GM18858 (cell line): ENCODE measurements around the gene PRMT2.
"Not testable (repeated sequence)": the region's sequence is repeated elsewhere in the genome, so short reads cannot be mapped to it uniquely, and the experiment has no call there.

Source experiments
- ATAC-seq: cut with Tn5 transposase; IDR thresholded peaks from one replicate; pipeline ENCODE4 v1.9.1; 2021; ENCODE audit not compliant: unreplicated experiment

The PRMT2 gene

DNA sequence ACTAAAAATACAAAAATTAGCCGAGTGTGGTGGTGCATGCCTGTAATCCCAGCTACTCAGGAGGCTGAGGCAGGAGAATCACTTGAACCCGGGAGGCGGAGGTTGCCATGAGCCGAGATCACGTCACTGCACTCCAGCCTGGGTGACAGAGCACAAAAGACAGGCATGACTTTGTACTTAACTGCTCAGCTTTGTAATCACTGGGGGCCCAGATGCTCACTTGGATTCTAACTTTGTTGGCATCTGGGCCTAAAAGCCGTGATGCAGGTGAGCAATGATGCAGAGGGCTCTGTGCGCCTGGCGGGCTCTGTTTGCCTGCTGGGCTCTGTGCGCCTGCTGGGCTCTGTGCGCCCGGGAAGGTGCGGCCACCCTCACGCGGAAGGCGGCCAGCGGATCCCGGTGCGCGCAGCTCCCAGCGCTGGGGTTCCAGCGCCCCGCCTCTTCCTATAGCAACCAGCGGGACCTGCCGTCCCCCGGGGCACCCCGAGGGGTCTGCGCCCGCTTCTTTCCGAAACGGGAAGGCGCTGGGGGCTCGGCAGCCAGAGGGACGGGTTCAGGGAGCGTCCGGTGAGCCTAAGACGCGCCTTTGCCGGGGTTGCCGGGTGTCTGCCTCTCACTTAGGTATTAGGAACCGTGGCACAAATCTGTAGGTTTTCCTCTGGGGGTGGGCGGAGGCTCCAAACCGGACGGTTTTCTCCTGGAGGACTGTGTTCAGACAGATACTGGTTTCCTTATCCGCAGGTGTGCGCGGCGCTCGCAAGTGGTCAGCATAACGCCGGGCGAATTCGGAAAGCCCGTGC, 31.7 kb downstream of the PRMT2 start:
- no peak for ATAC-seq

GRCh38 chr21:46667741-46668380, 32.4 kb downstream of the PRMT2 start:
- no peak for ATAC-seq

GRCh38 chr21:46668381-46668780, 32.9 kb downstream of the PRMT2 start:
- no peak for ATAC-seq

DNA sequence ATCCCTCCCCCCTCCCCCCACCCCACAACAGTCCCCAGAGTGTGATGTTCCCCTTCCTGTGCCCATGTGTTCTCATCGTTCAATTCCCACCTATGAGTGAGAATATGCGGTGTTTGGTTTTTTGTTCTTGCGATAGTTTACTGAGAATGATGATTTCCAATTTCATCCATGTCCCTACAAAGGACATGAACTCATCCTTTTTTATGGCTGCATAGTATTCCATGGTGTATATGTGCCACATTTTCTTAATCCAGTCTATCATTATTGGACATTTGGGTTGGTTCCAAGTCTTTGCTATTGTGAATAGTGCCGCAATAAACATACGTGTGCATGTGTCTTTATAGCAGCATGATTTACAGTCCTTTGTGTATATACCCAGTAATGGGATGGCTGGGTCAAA, 33.4 kb downstream of the PRMT2 start:
- not testable (repeated sequence) for ATAC-seq

GRCh38 chr21:46674430-46675007, 39.0 kb downstream of the PRMT2 start:
- no peak for ATAC-seq

GRCh38 chr21:46675595-46676280, 40.3 kb downstream of the PRMT2 start:
- no peak for ATAC-seq

- ATAC-seq = not testable (repeated sequence)
Measured at GRCh38 chr21:46676542-46676941, 41.1 kb downstream of the PRMT2 start.

DNA sequence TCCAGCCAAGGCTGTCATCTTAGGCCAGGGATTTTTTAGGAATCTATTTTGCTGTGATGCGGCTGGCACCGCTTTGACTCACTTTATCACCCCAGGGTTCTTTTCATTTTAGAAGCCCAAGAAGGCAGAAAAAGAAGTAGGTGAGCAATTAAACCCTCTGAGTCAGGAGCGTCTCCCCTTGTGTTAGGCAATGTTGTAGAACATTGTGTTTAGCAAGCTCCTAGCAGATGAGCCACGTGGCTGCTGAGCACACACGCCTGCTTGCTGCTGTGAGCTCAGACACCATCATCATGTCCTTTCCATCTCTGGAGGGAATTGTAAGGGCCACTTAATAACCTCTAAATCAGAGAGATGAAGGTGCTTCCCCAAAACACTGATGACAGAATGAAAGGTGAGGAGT, 46.1 kb downstream of the PRMT2 start:
- not testable (repeated sequence) for ATAC-seq

GRCh38 chr21:46698652-46699051, 63.2 kb downstream of the PRMT2 start:
- not testable (repeated sequence) for ATAC-seq

- ATAC-seq = not testable (repeated sequence)
Measured at GRCh38 chr21:46699104-46699503, 63.6 kb downstream of the PRMT2 start.
